ENCODE measurements around the gene SNRK.
"Not testable (repeated sequence)": the region's sequence is repeated elsewhere in the genome, so short reads cannot be mapped to it uniquely, and the experiment has no call there.

SNRK gene

GRCh38 chr3:43346978-43347749 lies 60.8 kb downstream of the SNRK start:
- no peak for DNase-seq

- no peak for DNase-seq
These were observed 61.4 kb downstream of the SNRK start for GRCh38 chr3:43347774-43348173.

GRCh38 chr3:43348350-43348749 lies 62.0 kb downstream of the SNRK start:
- no peak for DNase-seq

- DNase-seq, result no peak
These were observed 62.7 kb downstream of the SNRK start for GRCh38 chr3:43348852-43349574.

- no peak for DNase-seq
These were observed 63.4 kb downstream of the SNRK start for GRCh38 chr3:43349716-43350115.

GRCh38 chr3:43353393-43353792 lies 67.1 kb downstream of the SNRK start:
- DNase-seq, result no peak

GRCh38 chr3:43353923-43354670 lies 67.8 kb downstream of the SNRK start:
- no peak for DNase-seq

- DNase-seq, result not testable (repeated sequence)
These were observed 69.7 kb downstream of the SNRK start for GRCh38 chr3:43356033-43356432.

- DNase-seq, result no peak
These were observed 74.7 kb downstream of the SNRK start for GRCh38 chr3:43361077-43361476.

- no peak for DNase-seq
These were observed 75.8 kb downstream of the SNRK start for GRCh38 chr3:43362183-43362582.

- no peak for DNase-seq
These were observed 76.6 kb downstream of the SNRK start for GRCh38 chr3:43362961-43363360.

GRCh38 chr3:43363621-43364266 lies 77.4 kb downstream of the SNRK start:
- no peak for DNase-seq

GRCh38 chr3:43364494-43364893 lies 78.2 kb downstream of the SNRK start:
- no peak for DNase-seq

- DNase-seq, result no peak
These were observed 78.6 kb downstream of the SNRK start for GRCh38 chr3:43364926-43365325.

- no peak for DNase-seq
These were observed 79.4 kb downstream of the SNRK start for GRCh38 chr3:43365601-43366305.

GRCh38 chr3:43366481-43366880 lies 80.1 kb downstream of the SNRK start:
- DNase-seq, result no peak

GRCh38 chr3:43366885-43367284 lies 80.5 kb downstream of the SNRK start:
- DNase-seq, result no peak

GRCh38 chr3:43369404-43370292 lies 83.3 kb downstream of the SNRK start:
- no peak for DNase-seq

GRCh38 chr3:43370293-43370980 lies 84.1 kb downstream of the SNRK start:
- no peak for DNase-seq

- DNase-seq, result no peak
These were observed 85.2 kb downstream of the SNRK start for GRCh38 chr3:43371494-43371893.

Data from retina (tissue), 1 donor.